SKM-1 (cell line): ENCODE results near the gene TGFB1I1.
"Not testable (repeated sequence)": the region's sequence is repeated elsewhere in the genome, so short reads cannot be mapped to it uniquely, and the experiment has no call there.

ENCODE experiments used
- DNase-seq: peaks from one replicate; lab custom pipeline; 2025; ENCODE audit not compliant: unreplicated experiment; lab: John Stamatoyannopoulos, UW

Gene TGFB1I1

GRCh38 chr16:31471875-31472708 lies at the start of gene TGFB1I1:
TGFB1I1 (plus strand) TSS chr16:31472152; CDS start chr16:31472189, 37 bp downstream.
- no peak for DNase-seq

- DNase-seq, result no peak
Observed at GRCh38 chr16:31423241-31423640, 48.7 kb upstream of the TGFB1I1 start.

- DNase-seq, result no peak
Observed at GRCh38 chr16:31423801-31424200, 48.2 kb upstream of the TGFB1I1 start.

- no peak for DNase-seq
Observed at GRCh38 chr16:31427441-31428278, 44.3 kb upstream of the TGFB1I1 start.

DNA sequence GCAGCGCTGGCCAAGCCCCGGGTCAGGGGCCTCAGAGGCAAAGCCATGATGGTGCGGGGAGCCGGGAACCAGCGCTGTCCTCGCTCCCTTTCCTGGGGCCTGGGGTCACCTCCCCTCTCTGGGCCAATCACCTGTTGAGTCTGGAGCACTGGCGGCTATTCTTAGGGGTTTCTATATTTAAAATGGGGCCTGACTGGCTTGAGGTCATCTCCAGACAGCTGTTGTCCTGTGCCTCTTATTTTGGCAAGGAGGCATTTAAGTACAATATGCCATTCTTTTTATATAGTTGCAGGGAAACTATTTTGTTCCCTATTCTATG lies 43.7 kb upstream of the TGFB1I1 start, which contains the start of gene COX6A2:
Gene COX6A2, minus strand, starts transcription at position 82 of the 319 bp plus-strand sequence. Its CDS starts 35 bp downstream, at position 47.
- DNase-seq, result no peak

GRCh38 chr16:31428638-31429247 lies 43.2 kb upstream of the TGFB1I1 start:
- DNase-seq, result no peak

GRCh38 chr16:31429314-31429713 lies 42.6 kb upstream of the TGFB1I1 start:
- DNase-seq, result no peak

- no peak for DNase-seq
Observed at GRCh38 chr16:31429796-31430195, 42.2 kb upstream of the TGFB1I1 start.

DNA sequence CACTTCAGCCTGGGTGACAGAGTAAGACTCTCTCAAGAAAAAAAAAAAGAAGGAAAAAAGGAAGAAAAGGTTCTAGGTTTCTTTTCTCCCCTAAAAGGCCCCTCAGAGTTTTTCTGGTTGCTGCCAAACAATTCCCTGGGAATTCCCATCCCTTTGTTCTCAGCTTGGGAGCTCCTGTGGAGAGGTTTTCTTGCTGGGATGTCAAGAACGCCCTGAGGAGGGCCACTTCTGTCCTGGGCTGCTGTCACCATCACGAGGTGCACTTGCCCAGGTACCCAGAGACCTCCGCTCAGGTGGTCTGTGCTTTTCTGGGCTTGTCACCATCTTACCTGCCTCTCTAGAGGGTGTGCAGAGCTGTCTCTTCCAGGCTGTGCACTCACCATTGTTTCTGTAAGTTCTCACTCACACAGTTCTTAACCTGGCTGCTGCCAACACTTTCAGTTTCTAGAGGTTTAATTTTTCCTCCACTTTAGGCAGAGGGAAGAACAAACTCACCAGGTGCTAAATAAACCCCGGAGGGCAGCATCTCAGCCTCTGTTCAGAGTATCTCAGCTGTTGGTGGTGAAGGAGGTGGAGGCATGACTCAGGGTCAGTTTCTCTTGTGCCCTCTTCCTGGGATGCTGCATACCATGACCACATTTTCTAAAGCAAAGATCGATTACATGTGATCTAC lies 41.4 kb upstream of the TGFB1I1 start:
- no peak for DNase-seq

DNA sequence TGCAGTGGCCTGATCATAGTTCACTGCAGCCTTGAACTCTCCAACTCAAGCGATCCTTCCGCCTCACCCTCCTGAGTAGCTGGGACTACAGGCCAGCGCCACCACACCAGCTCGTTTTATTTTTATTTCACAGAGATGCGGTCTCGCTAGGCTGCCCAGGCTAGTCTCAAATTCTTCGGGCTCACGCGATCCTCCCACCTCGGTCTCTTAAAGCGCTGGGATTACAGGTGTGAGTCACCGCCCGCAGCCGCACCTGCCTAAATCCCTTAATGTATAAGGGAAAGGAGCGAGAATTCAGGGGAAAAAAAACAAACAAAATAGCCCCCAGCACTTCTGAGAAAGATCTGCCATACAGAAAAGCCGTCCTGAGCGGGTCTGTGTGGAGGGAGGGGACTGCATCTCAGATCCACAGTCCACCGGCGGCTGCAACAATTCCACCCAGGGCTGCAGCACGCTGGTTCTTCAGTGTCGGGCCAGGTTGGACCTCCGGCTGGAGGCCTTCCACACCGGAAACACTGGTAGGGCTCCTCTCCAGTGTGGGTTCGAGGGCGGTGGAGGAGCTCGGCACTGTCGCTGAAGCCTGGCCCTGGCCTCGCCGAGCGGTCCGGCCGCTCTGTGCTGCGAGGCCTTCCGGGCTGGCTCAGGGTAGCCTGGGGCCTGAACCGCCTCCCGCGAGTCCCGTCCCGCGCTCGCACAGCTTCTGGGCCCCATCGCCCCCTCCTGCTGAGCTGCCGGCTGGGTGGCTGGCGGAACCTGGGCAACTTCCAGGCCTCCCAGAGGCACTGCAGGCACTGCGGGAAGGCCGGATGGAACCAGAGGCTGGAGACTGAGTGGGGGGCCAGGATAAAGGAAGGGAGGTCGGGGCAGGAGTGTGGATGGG lies 36.4 kb upstream of the TGFB1I1 start:
- no peak for DNase-seq

DNA sequence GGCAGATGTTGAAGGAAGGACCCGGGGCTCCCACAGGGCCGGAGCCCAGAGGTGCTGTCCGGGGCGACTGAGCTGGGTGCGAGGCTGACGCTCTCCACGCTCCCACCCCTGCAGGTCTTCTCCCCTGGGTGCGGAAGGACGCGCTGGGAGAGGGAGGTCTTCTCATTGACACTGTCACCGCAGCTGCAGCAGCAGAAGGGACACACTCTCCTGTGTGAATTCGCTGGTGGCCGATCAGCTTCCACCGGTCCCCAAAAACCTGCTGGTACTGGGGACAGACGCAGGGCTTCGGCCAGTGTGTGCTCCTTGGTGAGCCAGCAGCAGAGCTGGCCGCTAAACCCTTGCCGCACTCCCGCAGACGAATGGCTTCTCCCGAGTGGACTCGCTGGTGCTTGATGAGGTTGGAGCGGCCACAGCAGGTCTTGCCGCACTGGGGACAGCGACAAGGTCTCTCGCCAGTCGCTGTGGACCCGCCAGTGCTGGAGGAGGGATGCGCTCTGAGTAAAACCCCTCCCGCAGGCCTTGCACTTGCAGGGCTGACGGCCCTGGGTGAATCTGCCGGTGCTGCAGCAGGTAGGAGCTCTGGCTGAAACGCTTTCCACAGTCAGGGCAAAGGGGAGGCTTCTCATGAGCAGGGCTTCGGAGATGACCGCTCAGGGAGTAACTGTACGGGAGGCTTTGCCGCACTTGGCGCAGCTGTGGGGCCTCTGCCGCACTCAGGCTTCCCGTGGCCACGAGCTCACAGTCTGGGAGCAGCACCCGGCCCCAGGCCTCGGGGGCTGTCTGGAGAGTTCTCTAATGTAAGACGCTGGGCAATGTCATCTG lies 35.5 kb upstream of the TGFB1I1 start:
- no peak for DNase-seq

DNA sequence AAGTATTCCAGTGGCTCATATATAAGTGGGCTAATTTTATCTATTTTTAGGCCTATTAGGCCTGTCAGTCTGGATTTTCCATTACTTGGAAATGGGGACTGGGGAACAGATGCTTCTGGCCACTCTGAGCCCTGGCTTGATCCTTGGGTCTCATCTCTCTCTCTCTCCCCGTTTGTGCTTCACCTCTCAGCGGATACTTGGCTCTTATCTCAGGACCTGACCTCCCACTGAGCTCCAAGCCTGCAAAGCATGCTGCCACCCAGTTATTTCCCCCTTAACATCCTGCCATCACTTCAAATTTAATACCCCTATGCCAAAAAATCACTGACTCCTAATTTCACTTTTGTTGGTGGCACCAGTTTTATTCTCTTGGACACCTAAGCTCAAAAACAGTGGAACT lies 33.5 kb upstream of the TGFB1I1 start:
- no peak for DNase-seq

- DNase-seq, result not testable (repeated sequence)
Observed at GRCh38 chr16:31439023-31439422, 32.9 kb upstream of the TGFB1I1 start.

- no peak for DNase-seq
Observed at GRCh38 chr16:31439519-31439918, 32.4 kb upstream of the TGFB1I1 start.

- DNase-seq, result no peak
Observed at GRCh38 chr16:31440516-31441184, 31.3 kb upstream of the TGFB1I1 start.

GRCh38 chr16:31441956-31442355 lies 30.0 kb upstream of the TGFB1I1 start:
- no peak for DNase-seq

GRCh38 chr16:31445931-31446330 lies 26.0 kb upstream of the TGFB1I1 start:
- DNase-seq, result not testable (repeated sequence)

DNA sequence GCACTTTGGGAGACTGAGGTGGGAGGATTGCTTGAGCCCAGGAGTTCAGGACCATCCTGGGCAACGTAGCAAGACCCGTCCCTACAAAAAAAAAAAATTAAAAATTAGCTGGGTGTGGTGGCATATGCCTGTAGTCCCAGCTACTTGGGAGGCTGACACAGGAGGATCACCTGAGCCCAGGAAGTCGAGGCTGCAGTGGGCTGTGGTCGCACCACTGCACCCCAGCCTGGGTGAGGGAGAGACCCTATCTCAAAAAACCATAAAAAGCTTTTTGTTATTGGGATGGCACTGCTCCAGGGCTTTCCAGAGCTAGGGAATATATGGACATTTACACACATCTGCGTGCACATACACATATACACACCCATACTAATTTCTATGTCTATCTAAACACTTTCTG lies 20.8 kb upstream of the TGFB1I1 start:
- no peak for DNase-seq
